Natural killer cell (primary cell): ENCODE measurements around the gene MGAT5B. TPM values are rescaled to one million over a fixed set of nuclear protein-coding genes. Genes with fewer than 3 reads are reported as not detected.
A peak's percentile ranks its signal among the peaks of the same experiment; 100 is the strongest.
"Not testable (repeated sequence)": the region's sequence is repeated elsewhere in the genome, so short reads cannot be mapped to it uniquely, and the experiment has no call there.

Experiments
- ATAC-seq, 3 donors: fragments of 150-1000 bp in 2 of 3; fragments of 200-7000 bp in 1 of 3; cut with Tn5 transposase; 1 replicate in 1 of 3; 2 replicates in 2 of 3; pipeline ENCODE4 v1.10.0; 2021; ENCODE audit warnings: mild to moderate bottlenecking in 2 of 3, moderate library complexity in 2 of 3
- DNase-seq, 2 donors: peaks; one replicate each; pipeline versions ENCODE4 v3.0.0 to v3.0.0-alpha.2; 2013 to 2021; ENCODE audit warnings: mixed read lengths in 1 of 2
- H3K27ac ChIP-seq: one replicate; pipeline ENCODE4 v1.5.1; 2013; ENCODE audit warnings: mild to moderate bottlenecking, low read length
- H3K27me3 ChIP-seq: one replicate; pipeline ENCODE4 v1.6.1; 2013; ENCODE audit warnings: low read length; ENCODE audit not compliant: control insufficient read depth, insufficient read depth
- H3K36me3 ChIP-seq: one replicate; pipeline ENCODE4 v1.6.1; 2013; ENCODE audit warnings: low read length; ENCODE audit not compliant: control insufficient read depth, insufficient read depth
- H3K4me1 ChIP-seq: one replicate; pipeline ENCODE4 v1.6.1; 2013; ENCODE audit warnings: low read length; ENCODE audit not compliant: control insufficient read depth, insufficient read depth
- H3K4me3 ChIP-seq: one replicate; pipeline ENCODE4 v1.5.1; 2013; ENCODE audit warnings: low read length
- H3K9me3 ChIP-seq: one replicate; pipeline ENCODE4 v1.6.1; 2013; ENCODE audit warnings: low read length; ENCODE audit not compliant: control insufficient read depth, insufficient read depth
- H3K27ac Mint-ChIP-seq, 2 donors: one replicate each; pipeline ENCODE4 v1.8.0; 2022; ENCODE audit warnings: mild to moderate bottlenecking in 2 of 2, mixed read lengths in 2 of 2, moderate library complexity in 1 of 2
- H3K27me3 Mint-ChIP-seq, 2 donors: one replicate each; pipeline ENCODE4 v1.8.0; 2022; ENCODE audit warnings: low read depth in 2 of 2, mixed read lengths in 2 of 2
- H3K36me3 Mint-ChIP-seq: one replicate; pipeline ENCODE4 v1.8.0; 2022; ENCODE audit warnings: mixed read lengths
- H3K4me1 Mint-ChIP-seq, 2 donors: one replicate each; pipeline ENCODE4 v1.8.0; 2022; ENCODE audit warnings: mixed read lengths in 2 of 2
- H3K4me3 Mint-ChIP-seq: one replicate; pipeline ENCODE4 v1.8.0; 2022; ENCODE audit warnings: mild to moderate bottlenecking, moderate library complexity, mixed read lengths
- H3K9me3 Mint-ChIP-seq, 2 donors: one replicate each; pipeline ENCODE4 v1.8.0; 2022; ENCODE audit warnings: mixed read lengths in 2 of 2
- WGBS: methylation state at CpG from one replicate; pipeline ENCODE4 v1.1.7; 2013; ENCODE audit warnings: missing lambda C conversion rate; ENCODE audit not compliant: insufficient coverage; 5-methylcytosine and 5-hydroxymethylcytosine counted together
- intact Hi-C: fragments of 100-400 bp; cut with micrococcal nuclease; formaldehyde crosslinking; loops from one replicate; pipeline ENCODE4 v1.14.2; 2022
- total RNA-seq, 4 donors: library from RNA; stranded (reverse); fragments of 120-200 nt in 1 of 4; gene quantifications; one replicate each; pipeline versions ENCODE4 v1.2.3 to v1.2.4, GENCODE V29; 2013 to 2022
- TF ChIP-seq, protein P1 (sequence below): fragments of 200-600 bp; IDR thresholded peaks from one replicate; pipeline ENCODE4 v1.8.0; 2022; ENCODE audit warnings: antibody characterized with exemption

MGAT5B gene
- total RNA-seq, 3 donors from 2014 or later (not counting 1 experiment from before 2014, with no cell fraction given): not detected

GRCh38 chr17:76969598-76970172, 101.5 kb downstream of the MGAT5B start:
- no peak overlapping the region for H3K27ac ChIP-seq
- H3K4me3 ChIP-seq: peak overlapping the region; percentile 40
- peak overlapping the region; percentile 41 for H3K4me3 Mint-ChIP-seq
- peaks cover 7 to 13% of the 10 kb centered on the region in 2 donors for H3K4me1 Mint-ChIP-seq
- no peak for ATAC-seq
- peak in 1 of 2 donors; percentile 25 for DNase-seq
- H3K27me3 ChIP-seq: peaks cover 4% of the 10 kb centered on the region
- peaks cover 14 to 18% of the 10 kb centered on the region in 2 donors for H3K27me3 Mint-ChIP-seq
- H3K36me3 ChIP-seq: no peaks in the 10 kb centered on the region
- intact Hi-C loops: no loop called here
- no peaks in the 10 kb centered on the region for H3K9me3 Mint-ChIP-seq
- H3K4me1 ChIP-seq: peaks cover 19% of the 10 kb centered on the region
- no peaks in the 10 kb centered on the region for H3K36me3 Mint-ChIP-seq
- 5% methylated on average over 12 of the region's 13 CpGs for WGBS
- H3K27ac Mint-ChIP-seq: peak overlapping the region in 1 of 2 donors; percentile 69
- TF ChIP-seq, protein P1, sequence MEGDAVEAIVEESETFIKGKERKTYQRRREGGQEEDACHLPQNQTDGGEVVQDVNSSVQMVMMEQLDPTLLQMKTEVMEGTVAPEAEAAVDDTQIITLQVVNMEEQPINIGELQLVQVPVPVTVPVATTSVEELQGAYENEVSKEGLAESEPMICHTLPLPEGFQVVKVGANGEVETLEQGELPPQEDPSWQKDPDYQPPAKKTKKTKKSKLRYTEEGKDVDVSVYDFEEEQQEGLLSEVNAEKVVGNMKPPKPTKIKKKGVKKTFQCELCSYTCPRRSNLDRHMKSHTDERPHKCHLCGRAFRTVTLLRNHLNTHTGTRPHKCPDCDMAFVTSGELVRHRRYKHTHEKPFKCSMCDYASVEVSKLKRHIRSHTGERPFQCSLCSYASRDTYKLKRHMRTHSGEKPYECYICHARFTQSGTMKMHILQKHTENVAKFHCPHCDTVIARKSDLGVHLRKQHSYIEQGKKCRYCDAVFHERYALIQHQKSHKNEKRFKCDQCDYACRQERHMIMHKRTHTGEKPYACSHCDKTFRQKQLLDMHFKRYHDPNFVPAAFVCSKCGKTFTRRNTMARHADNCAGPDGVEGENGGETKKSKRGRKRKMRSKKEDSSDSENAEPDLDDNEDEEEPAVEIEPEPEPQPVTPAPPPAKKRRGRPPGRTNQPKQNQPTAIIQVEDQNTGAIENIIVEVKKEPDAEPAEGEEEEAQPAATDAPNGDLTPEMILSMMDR: no peak
- H3K9me3 ChIP-seq: no peaks in the 10 kb centered on the region

DNA sequence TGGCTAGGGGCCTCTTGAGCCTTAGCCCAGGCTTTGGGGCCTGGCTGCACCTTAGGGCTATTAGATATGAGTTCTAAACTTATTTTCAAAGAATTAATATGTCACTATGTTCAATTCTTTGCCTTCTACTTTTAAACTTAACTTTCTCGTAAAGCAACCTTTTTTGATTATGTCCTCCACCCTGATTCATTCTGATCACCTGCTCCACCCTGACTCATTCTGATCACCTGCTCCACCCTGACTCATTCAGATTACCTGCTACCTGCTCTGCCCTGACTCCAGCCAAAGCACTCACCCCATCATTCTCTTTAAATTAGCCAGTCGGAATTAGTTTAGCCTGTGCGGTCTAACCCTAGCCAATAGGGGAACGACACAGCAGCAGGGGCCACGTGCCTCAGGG, 102.0 kb downstream of the MGAT5B start:
- H3K4me3 ChIP-seq, H3K27ac Mint-ChIP-seq, H3K36me3 Mint-ChIP-seq, H3K27me3 ChIP-seq, H3K9me3 Mint-ChIP-seq, H3K9me3 ChIP-seq, H3K36me3 ChIP-seq, intact Hi-C loops, DNase-seq, H3K4me3 Mint-ChIP-seq, H3K27ac ChIP-seq, ATAC-seq: not testable (repeated sequence)
- Mint-ChIP-seq H3K27me3 (peaks cover 16 to 18% of the 10 kb centered on the region in 2 donors), H3K4me1 (peaks cover 7 to 13% of the 10 kb centered on the region in 2 donors)
- H3K4me1 ChIP-seq: peaks cover 19% of the 10 kb centered on the region
- 87% methylated on average over 5 of the region's 5 CpGs for WGBS

DNA sequence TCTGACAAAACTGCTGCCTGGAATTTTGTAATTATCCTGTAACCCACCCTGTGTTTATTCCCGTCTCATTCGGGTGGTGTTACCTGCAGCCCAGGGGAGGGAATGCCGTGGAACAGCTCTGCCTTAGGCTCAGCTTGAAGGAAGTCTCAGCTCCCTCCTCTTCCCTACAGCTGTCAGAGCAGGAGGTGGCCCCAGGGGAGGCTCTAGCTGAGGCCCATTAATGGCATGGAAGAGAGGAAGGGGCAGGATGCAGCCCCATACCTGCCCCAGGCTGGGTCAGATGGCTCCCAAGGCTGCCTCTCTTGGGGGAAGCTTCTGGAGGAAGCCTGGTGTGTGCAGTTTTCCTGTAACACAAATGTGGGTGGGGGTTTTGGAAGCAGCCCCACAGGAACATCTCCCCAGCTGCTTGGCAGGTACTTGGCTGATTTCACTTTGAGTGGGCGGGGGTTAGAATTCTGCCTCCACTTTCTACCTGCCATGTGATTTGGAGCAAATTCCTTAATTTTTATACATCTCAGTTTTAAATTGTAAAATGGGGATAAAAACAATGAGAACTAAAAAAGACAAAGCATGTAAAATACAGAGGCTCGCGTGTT, 103.9 kb downstream of the MGAT5B start:
- 78% methylated on average over 5 of the region's 6 CpGs for WGBS
- DNase-seq (no peak), ATAC-seq (no peak)
- Histone ChIP-seq H3K4me1 (peaks cover 19% of the 10 kb centered on the region), H3K9me3 (no peaks in the 10 kb centered on the region), H3K27me3 (peaks cover 4% of the 10 kb centered on the region), H3K36me3 (no peaks in the 10 kb centered on the region), H3K4me3 (no peak overlapping the region), H3K27ac (no peak overlapping the region)
- H3K27ac Mint-ChIP-seq: no peak overlapping the region
- intact Hi-C loops: no loop called here
- TF ChIP-seq, protein P1: no peak
- peaks cover 7 to 13% of the 10 kb centered on the region in 2 donors for H3K4me1 Mint-ChIP-seq
- peaks cover 13 to 25% of the 10 kb centered on the region in 2 donors for H3K27me3 Mint-ChIP-seq
- no peak overlapping the region for H3K4me3 Mint-ChIP-seq
- no peaks in the 10 kb centered on the region for H3K36me3 Mint-ChIP-seq
- no peaks in the 10 kb centered on the region for H3K9me3 Mint-ChIP-seq

- Mint-ChIP-seq H3K4me3 (no peak overlapping the region), H3K27ac (no peak overlapping the region), H3K4me1 (peaks cover 7 to 13% of the 10 kb centered on the region in 2 donors), H3K36me3 (no peaks in the 10 kb centered on the region), H3K27me3 (peaks cover 13 to 25% of the 10 kb centered on the region in 2 donors), H3K9me3 (no peaks in the 10 kb centered on the region)
- Histone ChIP-seq H3K27ac (no peak overlapping the region), H3K4me3 (no peak overlapping the region), H3K36me3 (no peaks in the 10 kb centered on the region), H3K4me1 (peaks cover 19% of the 10 kb centered on the region), H3K27me3 (peaks cover 4% of the 10 kb centered on the region), H3K9me3 (no peaks in the 10 kb centered on the region)
- 95% methylated on average over 8 of the region's 8 CpGs for WGBS
- ATAC-seq (no peak), DNase-seq (no peak)
- TF ChIP-seq, protein P1: no peak
- intact Hi-C loops: no loop called here
Observed at GRCh38 chr17:76973040-76973439, 104.8 kb downstream of the MGAT5B start.
